Kidney (tissue), 14 donors: ENCODE results near the gene CASP2. TPM values are rescaled to one million over a fixed set of nuclear protein-coding genes. Genes with fewer than 3 reads are reported as not detected.

Source experiments
- DNase-seq, 5 donors: peaks; one replicate each; pipeline ENCODE4 v3.0.0-alpha.2; 2013 to 2020
- FAIRE-seq: peaks from 2 replicates; lab custom pipeline; 2012; peaks lifted over from hg19 to GRCh38; lab: Jason Lieb, UNC
- H3K27ac ChIP-seq, 2 donors: one replicate each; pipeline ENCODE4 v1.7.0; 2013; ENCODE audit warnings: low read depth in 2 of 2, low read length in 2 of 2, inconsistent platforms in 1 of 2
- H3K27me3 ChIP-seq: one replicate; pipeline ENCODE4 v1.7.1; 2013; ENCODE audit warnings: low read length, inconsistent platforms; ENCODE audit not compliant: control insufficient read depth, insufficient read depth
- H3K36me3 ChIP-seq, 3 donors: one replicate each; pipeline versions ENCODE4 v1.7.0 to v1.7.1; 2013; ENCODE audit warnings: low read length in 3 of 3, control low read depth in 1 of 3, inconsistent platforms in 1 of 3; ENCODE audit not compliant: insufficient read depth in 3 of 3, control insufficient read depth in 2 of 3
- H3K4me1 ChIP-seq, 3 donors: one replicate each; pipeline versions ENCODE4 v1.7.0 to v1.7.1; 2013; ENCODE audit warnings: low read length in 3 of 3, inconsistent platforms in 1 of 3, low read depth in 1 of 3; ENCODE audit not compliant: control insufficient read depth in 2 of 3, insufficient read depth in 2 of 3
- H3K4me3 ChIP-seq, 3 donors: one replicate each; pipeline versions ENCODE4 v1.7.0 to v1.8.1; 2013; ENCODE audit warnings: low read length in 3 of 3, control low read depth in 1 of 3, inconsistent platforms in 1 of 3
- H3K9ac ChIP-seq, 3 donors: one replicate each; pipeline versions ENCODE4 v1.7.0 to v1.7.1; 2013; ENCODE audit warnings: low read length in 3 of 3, control low read depth in 1 of 3, inconsistent platforms in 1 of 3
- H3K9me3 ChIP-seq, 3 donors: one replicate each; pipeline versions ENCODE4 v1.7.0 to v1.7.1; 2013; ENCODE audit warnings: low read length in 3 of 3, control low read depth in 1 of 3, inconsistent platforms in 1 of 3; ENCODE audit not compliant: control insufficient read depth in 2 of 3, insufficient read depth in 1 of 3
- intact Hi-C: fragments of 100-400 bp; cut with DNase I; formaldehyde crosslinking; loops from one replicate; pipeline ENCODE4 v1.11.1; 2022
- polyA plus RNA-seq: library from polyadenylated mRNA; stranded (reverse); fragments of 350-450 nt; fragmentation: Illumina TruSeq; extraction: RNeasy Lipid Tissue Mini Kit (QIAGEN cat#74804); gene quantifications from one replicate; pipeline ENCODE4 v1.2.3, GENCODE V29; 2014; ENCODE audit warnings: low read depth, low replicate concordance; ENCODE audit not compliant: insufficient read depth
- total RNA-seq: library from RNA; stranded (reverse); fragmentation: NEBNext Ultra II Directional; extraction: Animal tissue kit (Norgen Biotek cat#: 25700); gene quantifications from one replicate; pipeline ENCODE4 v1.2.1, GENCODE V29; 2021
- TF ChIP-seq, protein P1 (sequence below): IDR thresholded peaks from 3 replicates; pipeline ENCODE4 v1.5.1; 2012; ENCODE audit warnings: mild to moderate bottlenecking, moderate library complexity, borderline replicate concordance; ENCODE audit not compliant: insufficient read depth; ENCODE audit errors: extremely low read depth
- donor health status: control.
- donor health status: control.
- donor health status: control.
- donor health status: control.
- donor health status: control.
- donor health status: DM: yes; HTN: yes; CAD: no.
- donor health status: Normal renal cell carcinoma (clear cell type).

CASP2 gene
- total and polyA plus RNA-seq, 2 donors from 2014 or later, result 6.6 to 36.2 TPM

DNA sequence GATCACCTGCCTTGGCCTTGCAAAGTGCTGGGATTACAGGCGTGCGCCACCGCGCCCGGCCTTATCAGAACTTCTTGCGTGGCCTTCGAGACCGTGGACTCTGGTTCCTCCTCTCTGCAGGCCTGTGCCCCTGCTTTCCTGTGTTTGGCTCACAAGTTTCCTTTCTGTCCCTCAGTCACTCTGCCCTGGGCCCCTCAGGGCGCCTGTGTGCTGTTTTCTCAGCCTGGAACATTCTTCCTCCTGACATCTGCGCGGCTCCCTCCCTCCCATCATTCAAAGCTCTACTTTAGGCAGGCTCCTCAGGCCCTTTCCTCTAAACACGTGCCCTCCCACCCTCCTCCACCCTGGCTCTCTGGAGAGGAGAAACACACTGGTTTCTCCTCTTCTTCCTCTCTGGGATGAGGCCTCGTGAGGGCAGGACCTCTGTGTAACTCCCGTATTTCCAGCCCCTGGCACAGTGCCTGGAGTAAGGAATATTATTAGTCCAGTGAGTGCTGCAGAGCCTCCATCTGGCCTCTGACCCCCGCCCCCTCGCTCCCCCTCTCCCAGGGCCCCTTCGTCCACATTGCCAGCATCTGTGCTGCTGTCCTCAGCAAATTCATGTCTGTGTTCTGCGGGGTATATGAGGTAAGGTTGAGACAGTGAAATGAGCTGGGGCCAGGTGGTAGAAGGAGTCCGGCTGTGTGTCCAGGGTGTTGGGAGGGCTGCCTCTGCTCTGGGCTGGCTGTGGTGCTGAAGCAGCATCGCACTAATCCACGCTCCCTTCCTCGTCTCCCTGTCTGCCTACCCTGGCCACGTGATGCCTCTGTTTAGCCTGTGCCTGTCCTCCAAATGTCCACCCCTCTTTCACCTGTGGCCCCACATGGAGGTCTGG is 34.8 kb downstream of the CASP2 start:
- no peak overlapping the region for H3K9ac ChIP-seq
- intact Hi-C loops, result no loop called here
- peak in 4 of 5 donors; percentile 32 to 65 (median 44) for DNase-seq
- H3K4me1 ChIP-seq, result peaks cover 0 to 2% (median 0%) of the 10 kb centered on the region in 3 donors
- H3K4me3 ChIP-seq, result no peak overlapping the region
- no peak overlapping the region for H3K27ac ChIP-seq
- TF ChIP-seq, protein P1, sequence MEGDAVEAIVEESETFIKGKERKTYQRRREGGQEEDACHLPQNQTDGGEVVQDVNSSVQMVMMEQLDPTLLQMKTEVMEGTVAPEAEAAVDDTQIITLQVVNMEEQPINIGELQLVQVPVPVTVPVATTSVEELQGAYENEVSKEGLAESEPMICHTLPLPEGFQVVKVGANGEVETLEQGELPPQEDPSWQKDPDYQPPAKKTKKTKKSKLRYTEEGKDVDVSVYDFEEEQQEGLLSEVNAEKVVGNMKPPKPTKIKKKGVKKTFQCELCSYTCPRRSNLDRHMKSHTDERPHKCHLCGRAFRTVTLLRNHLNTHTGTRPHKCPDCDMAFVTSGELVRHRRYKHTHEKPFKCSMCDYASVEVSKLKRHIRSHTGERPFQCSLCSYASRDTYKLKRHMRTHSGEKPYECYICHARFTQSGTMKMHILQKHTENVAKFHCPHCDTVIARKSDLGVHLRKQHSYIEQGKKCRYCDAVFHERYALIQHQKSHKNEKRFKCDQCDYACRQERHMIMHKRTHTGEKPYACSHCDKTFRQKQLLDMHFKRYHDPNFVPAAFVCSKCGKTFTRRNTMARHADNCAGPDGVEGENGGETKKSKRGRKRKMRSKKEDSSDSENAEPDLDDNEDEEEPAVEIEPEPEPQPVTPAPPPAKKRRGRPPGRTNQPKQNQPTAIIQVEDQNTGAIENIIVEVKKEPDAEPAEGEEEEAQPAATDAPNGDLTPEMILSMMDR, result no peak
- no peaks in the 10 kb centered on the region for H3K36me3 ChIP-seq
- no peaks in the 10 kb centered on the region for H3K27me3 ChIP-seq
- H3K9me3 ChIP-seq, result no peaks in the 10 kb centered on the region
- no peak for FAIRE-seq

DNA sequence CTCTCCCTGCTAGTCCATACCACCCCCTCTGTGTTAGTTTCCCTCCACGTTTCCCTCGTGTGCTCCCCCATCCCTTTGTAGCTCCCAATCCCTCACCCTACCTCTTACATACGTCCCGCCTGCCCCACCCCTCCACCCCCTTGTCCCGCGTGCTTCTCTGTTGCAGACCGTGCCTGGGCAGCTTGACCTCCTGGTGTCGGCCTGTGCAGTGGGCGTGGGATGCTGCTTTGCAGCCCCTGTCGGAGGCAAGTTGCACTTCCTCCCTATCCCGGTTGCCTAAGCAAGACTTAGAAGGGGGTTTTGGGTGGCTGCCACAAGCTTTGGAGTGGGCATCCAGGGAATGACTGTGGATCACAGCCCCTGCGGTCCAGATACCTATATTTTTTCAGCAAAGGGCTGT is 35.5 kb downstream of the CASP2 start:
- peak in 2 of 5 donors; percentile 27 to 48 for DNase-seq
- TF ChIP-seq, protein P1, result no peak
- intact Hi-C loops, result no loop called here
- no peaks in the 10 kb centered on the region for H3K9me3 ChIP-seq
- no peaks in the 10 kb centered on the region for H3K36me3 ChIP-seq
- no peak overlapping the region for H3K4me3 ChIP-seq
- peaks cover 0 to 2% (median 0%) of the 10 kb centered on the region in 3 donors for H3K4me1 ChIP-seq
- no peak overlapping the region for H3K9ac ChIP-seq
- no peak for FAIRE-seq
- no peak overlapping the region for H3K27ac ChIP-seq
- no peaks in the 10 kb centered on the region for H3K27me3 ChIP-seq

DNA sequence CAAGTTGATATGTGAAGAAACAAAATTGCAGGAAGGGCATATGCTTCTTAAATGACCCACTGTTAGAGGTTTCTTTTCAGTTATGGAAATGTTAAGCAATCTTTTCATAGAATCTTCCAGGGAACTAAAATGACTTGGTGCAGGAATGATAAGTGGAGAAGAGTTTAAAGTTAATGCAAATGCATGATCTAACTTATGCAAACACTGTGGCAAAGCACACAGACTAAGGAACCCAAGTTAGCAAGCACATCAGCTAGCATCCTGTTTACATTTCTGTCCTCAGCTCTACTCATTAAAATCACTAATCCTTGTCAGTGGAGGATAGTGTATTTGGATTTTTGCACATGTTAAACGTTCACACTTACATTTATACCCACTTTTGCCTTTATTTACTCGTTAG is 37.1 kb downstream of the CASP2 start:
- H3K36me3 ChIP-seq, result no peaks in the 10 kb centered on the region
- no peak overlapping the region for H3K27ac ChIP-seq
- H3K9me3 ChIP-seq, result no peaks in the 10 kb centered on the region
- TF ChIP-seq, protein P1, result no peak
- no peak overlapping the region for H3K9ac ChIP-seq
- H3K4me1 ChIP-seq, result peaks cover 0 to 2% (median 0%) of the 10 kb centered on the region in 3 donors
- H3K27me3 ChIP-seq, result no peaks in the 10 kb centered on the region
- DNase-seq (no peak), FAIRE-seq (no peak)
- no peak overlapping the region for H3K4me3 ChIP-seq
- intact Hi-C loops, result no loop called here
